ENCODE results near the gene TRIM62.

DNA sequence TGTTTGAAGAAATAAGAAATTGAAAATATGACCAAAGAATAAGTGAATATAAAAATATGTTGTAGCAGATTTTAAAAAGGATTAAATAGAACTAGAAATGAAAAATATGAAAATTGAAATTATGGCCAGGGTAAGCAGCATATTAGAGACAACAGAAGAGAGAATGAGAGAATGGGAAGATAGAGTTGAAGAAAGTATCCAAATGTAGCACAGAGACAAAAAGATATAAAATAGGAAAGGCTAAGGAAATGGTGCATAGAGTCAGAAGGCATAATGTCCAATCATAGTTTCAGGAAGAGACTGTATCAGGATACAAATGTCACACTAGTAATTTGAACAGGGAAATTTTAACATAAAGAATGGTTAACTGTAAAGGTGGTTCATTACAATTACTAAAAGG, 71.4 kb downstream of the TRIM62 start:
- TF ChIP-seq, protein P1, sequence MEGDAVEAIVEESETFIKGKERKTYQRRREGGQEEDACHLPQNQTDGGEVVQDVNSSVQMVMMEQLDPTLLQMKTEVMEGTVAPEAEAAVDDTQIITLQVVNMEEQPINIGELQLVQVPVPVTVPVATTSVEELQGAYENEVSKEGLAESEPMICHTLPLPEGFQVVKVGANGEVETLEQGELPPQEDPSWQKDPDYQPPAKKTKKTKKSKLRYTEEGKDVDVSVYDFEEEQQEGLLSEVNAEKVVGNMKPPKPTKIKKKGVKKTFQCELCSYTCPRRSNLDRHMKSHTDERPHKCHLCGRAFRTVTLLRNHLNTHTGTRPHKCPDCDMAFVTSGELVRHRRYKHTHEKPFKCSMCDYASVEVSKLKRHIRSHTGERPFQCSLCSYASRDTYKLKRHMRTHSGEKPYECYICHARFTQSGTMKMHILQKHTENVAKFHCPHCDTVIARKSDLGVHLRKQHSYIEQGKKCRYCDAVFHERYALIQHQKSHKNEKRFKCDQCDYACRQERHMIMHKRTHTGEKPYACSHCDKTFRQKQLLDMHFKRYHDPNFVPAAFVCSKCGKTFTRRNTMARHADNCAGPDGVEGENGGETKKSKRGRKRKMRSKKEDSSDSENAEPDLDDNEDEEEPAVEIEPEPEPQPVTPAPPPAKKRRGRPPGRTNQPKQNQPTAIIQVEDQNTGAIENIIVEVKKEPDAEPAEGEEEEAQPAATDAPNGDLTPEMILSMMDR (IDR thresholded peaks at IDR 0.05), result no peak
- TF ChIP-seq POLR2A (IDR thresholded peaks at IDR 0.05), result no peak

All from heart left ventricle (tissue), 13 donors.